HG02798 (cell line): ENCODE data around the gene CDIP1.

ENCODE experiments used
- ATAC-seq: cut with Tn5 transposase; IDR thresholded peaks from one replicate; pipeline ENCODE4 v1.9.1; 2021; ENCODE audit warnings: mild to moderate bottlenecking; ENCODE audit not compliant: unreplicated experiment, poor library complexity

Gene CDIP1

GRCh38 chr16:4544473-4544872 lies 5.9 kb upstream of the CDIP1 start:
- ATAC-seq = no peak

DNA sequence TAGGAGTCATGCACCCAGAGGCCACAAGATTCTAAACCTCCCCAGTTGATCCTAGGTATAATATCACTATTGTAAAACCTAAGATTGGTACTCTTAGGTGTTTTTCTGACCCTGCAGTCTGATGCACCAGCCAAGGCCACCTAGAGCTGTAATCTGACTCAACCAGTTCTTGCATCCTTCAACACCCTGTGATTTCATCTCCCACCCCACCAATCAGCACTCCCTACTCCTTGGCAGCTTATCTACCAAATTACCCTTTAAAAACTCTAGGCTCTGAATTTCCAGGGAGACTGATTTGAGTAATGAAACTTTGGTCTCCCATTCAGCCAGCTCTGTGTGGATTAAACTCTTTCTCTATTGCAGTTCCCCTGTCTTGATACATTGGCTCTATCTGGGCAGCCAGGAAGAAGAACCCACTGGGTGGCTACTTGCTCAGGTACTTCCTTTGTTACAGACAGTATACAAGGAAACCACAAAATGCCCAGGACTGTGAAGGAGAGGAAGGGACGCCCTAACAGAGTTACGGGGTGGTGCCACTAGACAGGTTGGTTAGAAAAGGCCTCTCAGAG lies 1.2 kb upstream of the CDIP1 start:
- no peak for ATAC-seq

- ATAC-seq = peak; percentile 15
Observed at GRCh38 chr16:4537376-4538343, 913 bp downstream of the CDIP1 start.

DNA sequence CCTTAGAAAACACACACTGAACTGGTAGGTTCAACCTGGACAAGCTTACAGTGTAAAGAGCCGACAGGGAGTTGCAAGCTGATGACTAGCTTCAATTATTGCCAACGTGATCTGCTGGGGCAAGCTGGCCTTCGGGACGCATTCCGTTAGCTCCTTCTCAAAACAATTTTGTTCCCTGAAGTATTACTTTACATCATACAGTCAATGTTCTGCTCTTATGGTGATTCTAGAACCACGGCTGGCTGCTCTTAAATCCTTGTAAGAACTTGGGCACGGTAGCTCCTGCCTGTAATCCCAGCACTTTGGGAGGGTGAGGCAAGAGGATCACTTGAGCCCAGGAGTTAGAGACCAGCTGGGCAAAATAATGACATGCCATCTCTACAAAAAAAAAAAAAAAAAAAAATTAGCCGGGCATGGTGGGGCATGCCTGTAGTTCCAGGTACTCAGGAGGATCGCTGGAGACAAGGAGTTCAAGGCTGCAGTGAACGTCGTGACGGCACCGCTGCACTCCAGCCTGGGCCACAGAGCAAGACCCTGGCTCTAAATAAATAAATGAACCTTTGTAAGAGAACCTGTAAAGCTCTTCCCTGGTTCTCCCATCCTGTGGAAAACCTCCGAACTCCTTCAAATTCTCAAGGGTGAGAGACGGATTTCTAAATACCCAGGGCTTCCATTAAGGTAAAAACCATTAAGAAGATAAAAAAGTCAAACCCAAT lies 2.0 kb downstream of the CDIP1 start:
- ATAC-seq = no peak

DNA sequence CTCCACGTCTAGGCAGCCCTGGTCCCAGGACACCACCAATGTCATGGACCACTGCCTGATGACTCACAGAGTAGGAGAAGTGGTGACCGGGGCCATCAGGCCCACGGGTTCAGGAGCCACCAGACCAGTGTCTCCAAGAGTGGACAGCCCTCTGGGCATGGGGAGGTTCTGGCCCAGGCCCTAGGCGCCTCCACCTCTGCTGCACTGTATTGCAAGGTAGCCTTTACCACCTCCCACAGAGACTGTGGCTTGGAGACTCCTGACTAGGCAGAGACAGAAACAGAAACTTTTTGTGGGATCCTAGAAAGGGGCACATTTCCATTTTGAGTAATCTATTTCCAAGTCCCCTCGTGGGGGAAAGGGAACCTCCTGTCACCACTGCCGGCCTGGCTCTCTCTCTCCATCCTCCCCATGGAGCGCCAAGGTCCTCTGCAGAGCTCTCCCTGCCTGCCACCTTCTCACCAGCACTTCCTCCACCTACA lies 2.9 kb downstream of the CDIP1 start:
- ATAC-seq = no peak

DNA sequence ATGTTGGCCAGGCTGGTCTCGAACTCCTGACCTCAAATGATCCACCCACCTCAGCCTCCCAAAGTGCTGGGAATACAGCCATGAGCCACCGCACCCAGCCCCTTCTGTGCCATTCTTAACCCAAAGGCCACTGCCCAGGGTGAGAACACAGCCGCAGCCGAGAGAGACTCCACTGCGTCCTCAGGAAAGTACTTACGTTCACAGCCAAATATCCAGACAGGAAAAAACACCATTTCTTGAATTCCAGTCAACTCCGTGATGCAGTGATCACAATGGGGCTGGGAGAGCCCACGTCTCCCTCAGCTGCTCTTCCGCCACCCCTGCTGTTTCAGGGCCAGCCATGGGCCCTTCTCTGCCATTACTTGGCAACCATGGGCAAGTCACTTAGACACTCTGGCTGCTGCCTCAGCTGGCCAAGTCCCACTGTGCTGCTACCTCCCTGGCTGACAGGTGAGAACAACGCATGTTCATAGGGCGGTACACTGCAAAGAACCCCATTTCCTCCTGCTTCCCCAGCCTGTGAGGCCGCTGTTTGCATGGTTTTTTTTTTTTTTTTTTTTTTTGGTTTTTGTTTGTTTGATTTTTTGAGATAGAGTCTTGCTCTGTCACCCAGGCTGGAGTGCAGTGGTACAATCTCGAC lies 4.3 kb downstream of the CDIP1 start:
- ATAC-seq = no peak

DNA sequence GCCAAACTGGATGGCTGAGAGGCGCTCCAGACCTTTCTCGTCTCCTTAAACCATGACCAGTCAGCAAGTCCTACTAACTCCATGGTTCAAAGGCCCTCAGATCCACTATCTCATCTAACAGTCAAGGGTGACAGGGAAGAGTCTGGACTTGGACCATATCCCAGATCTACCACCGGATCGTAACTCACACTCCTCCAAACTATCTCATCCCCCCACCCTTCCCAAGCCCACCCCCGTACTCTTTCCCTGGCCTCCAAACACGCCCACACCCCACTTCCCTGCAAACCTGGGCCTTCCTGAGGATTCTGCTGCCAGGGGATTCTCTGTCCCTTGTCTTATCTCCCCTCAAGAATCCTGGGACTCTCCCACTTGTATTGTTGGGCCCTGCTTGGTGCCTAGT lies 5.1 kb downstream of the CDIP1 start:
- ATAC-seq = no peak

- no peak for ATAC-seq
Observed at GRCh38 chr16:4532238-4532637, 6.3 kb downstream of the CDIP1 start.

DNA sequence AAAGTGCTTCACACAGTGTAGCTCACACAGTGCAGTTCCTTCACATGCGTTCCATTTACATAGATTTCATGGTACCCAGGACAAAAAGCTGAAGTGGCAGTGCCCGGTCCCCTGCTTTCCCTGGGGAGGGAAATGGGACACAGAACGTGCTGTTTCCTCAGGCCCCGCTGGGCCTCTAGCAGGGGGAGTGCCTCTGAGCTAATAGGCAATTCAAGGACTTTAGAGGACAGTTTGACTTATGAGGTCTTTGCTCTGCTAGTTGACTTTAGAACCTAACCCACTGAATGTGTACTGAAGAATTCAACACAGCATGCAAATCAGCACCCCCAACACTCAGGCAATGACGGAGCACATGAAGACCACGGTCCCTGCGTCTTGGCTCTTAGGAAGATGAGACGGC lies 6.8 kb downstream of the CDIP1 start:
- ATAC-seq = no peak

- ATAC-seq = no peak
Observed at GRCh38 chr16:4529085-4530060, 9.2 kb downstream of the CDIP1 start.

- ATAC-seq = no peak
Observed at GRCh38 chr16:4525634-4526277, 12.8 kb downstream of the CDIP1 start.

DNA sequence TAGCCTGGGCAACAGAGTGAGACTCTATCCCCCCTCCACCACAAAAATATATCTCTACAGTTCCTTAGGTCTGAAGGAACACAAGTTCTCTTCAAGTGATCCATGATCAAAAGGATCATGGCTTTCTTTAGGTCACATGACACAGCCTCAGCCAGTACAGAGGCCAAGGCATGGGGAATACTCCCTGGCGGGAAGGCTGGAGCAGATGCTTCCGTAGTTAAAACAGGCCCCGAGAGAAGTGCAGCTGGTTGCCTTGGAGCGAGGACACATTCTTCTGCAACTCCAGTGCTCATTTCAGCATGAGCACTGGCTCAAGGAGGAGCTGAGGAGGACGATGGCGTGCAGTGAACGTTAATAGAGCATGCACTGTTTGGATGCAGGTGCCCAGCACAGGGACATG lies 13.5 kb downstream of the CDIP1 start:
- no peak for ATAC-seq

GRCh38 chr16:4524571-4524970 lies 14.0 kb downstream of the CDIP1 start:
- no peak for ATAC-seq

DNA sequence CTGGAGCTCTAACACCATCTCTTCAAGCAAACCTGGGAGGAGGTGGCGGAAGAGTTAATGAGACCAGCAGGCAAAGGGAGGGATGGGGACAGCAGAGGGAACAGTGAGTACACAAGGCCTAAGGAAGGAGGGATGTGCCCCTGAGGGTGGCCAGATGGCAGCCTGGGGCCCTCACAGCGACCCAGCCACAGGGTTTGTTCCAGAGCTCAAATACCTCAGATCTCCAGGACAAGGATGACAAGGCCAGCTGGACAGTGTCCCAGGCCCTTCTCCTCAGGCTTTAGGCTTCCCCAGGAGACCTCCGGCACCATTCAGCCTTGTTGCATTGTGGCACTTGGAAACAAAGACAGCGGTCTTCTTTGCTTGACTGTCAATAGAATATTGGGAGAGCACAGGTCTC lies 14.9 kb downstream of the CDIP1 start:
- no peak for ATAC-seq

DNA sequence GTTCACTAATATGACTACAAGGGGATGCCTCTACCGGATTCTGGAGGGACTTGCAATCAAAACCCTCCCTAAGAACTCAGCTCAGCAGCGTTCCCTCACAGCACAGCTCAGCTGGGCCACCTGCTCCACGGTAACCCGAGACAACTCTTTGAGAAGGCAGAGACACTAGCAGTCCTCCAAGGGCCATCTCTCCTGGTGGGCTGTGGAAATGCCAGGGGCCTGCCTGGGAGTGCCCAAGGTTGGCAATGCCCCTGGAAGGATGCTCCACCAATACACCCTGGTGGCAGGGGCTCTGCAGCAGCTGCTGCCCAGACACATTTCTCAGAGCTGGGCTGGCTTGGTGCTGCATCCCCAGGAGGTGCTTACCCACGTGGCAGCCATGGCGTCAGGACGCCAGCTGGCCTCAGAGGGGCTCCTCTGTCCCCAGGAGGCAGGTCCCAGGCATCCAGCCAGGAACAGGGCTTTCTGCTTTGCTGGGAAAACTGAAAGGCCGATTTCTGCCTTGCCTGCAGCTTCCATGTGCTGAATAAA lies 16.5 kb downstream of the CDIP1 start:
- no peak for ATAC-seq

DNA sequence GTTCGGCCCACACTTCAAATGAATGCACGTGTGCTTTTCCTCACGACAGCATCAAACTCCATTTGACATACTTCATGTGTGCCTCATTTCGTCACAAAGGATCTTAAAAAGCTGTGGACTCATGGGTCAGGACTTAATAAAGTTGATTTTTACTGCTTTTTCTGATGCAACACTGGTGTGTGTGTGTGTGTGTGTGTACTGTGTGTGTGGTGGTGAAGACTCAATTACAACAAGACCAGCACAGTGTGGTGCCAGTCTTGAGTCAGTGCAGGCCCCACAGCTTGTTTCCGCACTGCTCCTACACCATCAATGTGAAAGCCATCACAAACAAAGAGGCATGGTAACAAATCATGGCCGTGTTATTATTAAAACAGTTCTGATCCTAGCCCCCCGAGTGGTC lies 17.7 kb downstream of the CDIP1 start:
- no peak for ATAC-seq

- ATAC-seq = no peak
Observed at GRCh38 chr16:4519274-4520058, 19.1 kb downstream of the CDIP1 start.
